Liver (tissue), 9 donors: Measurements from ENCODE around the gene EIF2B5. TPM values are rescaled to one million over a fixed set of nuclear protein-coding genes. Genes with fewer than 3 reads are reported as not detected.

Source experiments
- DNase-seq: peaks from one replicate; pipeline ENCODE4 v3.0.0-alpha.2; 2017; ENCODE audit warnings: low spot score
- H3K27ac ChIP-seq, 2 donors: one replicate each; pipeline ENCODE4 v1.7.0; 2013; ENCODE audit warnings: inconsistent platforms in 2 of 2, low read length in 2 of 2, control low read depth in 1 of 2, low read depth in 1 of 2, mild to moderate bottlenecking in 1 of 2
- H3K27me3 ChIP-seq, 4 donors: one replicate each; pipeline versions ENCODE4 v1.6.1 to v1.7.0; 2013; ENCODE audit warnings: low read length in 3 of 4, inconsistent platforms in 1 of 4, mild to moderate bottlenecking in 1 of 4, moderate library complexity in 1 of 4; ENCODE audit not compliant: control insufficient read depth in 4 of 4, insufficient read depth in 4 of 4
- H3K36me3 ChIP-seq, 4 donors: one replicate each; pipeline versions ENCODE4 v1.6.1 to v1.7.0; 2013; ENCODE audit warnings: low read length in 3 of 4, mild to moderate bottlenecking in 3 of 4, low read depth in 1 of 4, moderate library complexity in 1 of 4; ENCODE audit not compliant: control insufficient read depth in 4 of 4, insufficient read depth in 3 of 4
- H3K4me1 ChIP-seq, 4 donors: one replicate each; pipeline versions ENCODE4 v1.6.1 to v1.7.0; 2013; ENCODE audit warnings: low read length in 3 of 4, mild to moderate bottlenecking in 3 of 4, moderate library complexity in 1 of 4; ENCODE audit not compliant: control insufficient read depth in 4 of 4, insufficient read depth in 4 of 4
- H3K4me3 ChIP-seq, 3 donors: one replicate each; pipeline versions ENCODE4 v1.6.1 to v1.7.0; 2013; ENCODE audit warnings: low read length in 3 of 3, control low read depth in 1 of 3, low read depth in 1 of 3, mild to moderate bottlenecking in 1 of 3
- H3K9ac ChIP-seq, 2 donors: one replicate each; pipeline ENCODE4 v1.7.0; 2013; ENCODE audit warnings: low read length in 2 of 2, mild to moderate bottlenecking in 2 of 2, moderate library complexity in 2 of 2, control low read depth in 1 of 2, low read depth in 1 of 2
- H3K9me3 ChIP-seq, 4 donors: one replicate each; pipeline versions ENCODE4 v1.6.1 to v1.7.0; 2013; ENCODE audit warnings: low read length in 3 of 4; ENCODE audit not compliant: control insufficient read depth in 4 of 4
- ATF3 ChIP-seq: IDR thresholded peaks from 2 replicates; pipeline ENCODE4 v1.6.1; 2016; ENCODE audit warnings: antibody characterized with exemption
- CTCF ChIP-seq: fragments of 150-350 bp; IDR thresholded peaks from 2 replicates; pipeline ENCODE4 v1.5.1; 2017; ENCODE audit warnings: improper control_type of control experiment, low read depth, low read length; ENCODE audit not compliant: missing input control
- FOXA2 ChIP-seq: IDR thresholded peaks from 2 replicates; pipeline ENCODE4 v1.6.1; 2016; ENCODE audit warnings: antibody characterized with exemption
- GABPA ChIP-seq, 2 donors: IDR thresholded peaks in 1 of 2; conservative IDR thresholded peaks in 1 of 2; 2 replicates each; pipeline ENCODE4 v1.6.1; 2016; ENCODE audit warnings: antibody characterized with exemption in 2 of 2, mild to moderate bottlenecking in 1 of 2, moderate library complexity in 1 of 2
- HNF4A ChIP-seq, 2 donors: conservative IDR thresholded peaks; 2 replicates each; pipeline ENCODE4 v1.6.1; 2016; ENCODE audit warnings: antibody characterized with exemption in 2 of 2, mild to moderate bottlenecking in 2 of 2
- HNF4G ChIP-seq: IDR thresholded peaks from 2 replicates; pipeline ENCODE4 v1.6.1; 2016; ENCODE audit warnings: antibody characterized with exemption
- JUND ChIP-seq, 2 donors: IDR thresholded peaks; 2 replicates each; pipeline ENCODE4 v1.6.1; 2016; ENCODE audit warnings: antibody characterized with exemption in 2 of 2
- MAX ChIP-seq: IDR thresholded peaks from 2 replicates; pipeline ENCODE4 v1.6.1; 2016; ENCODE audit warnings: antibody characterized with exemption
- NR2F2 ChIP-seq: IDR thresholded peaks from 2 replicates; pipeline ENCODE4 v1.6.1; 2016; ENCODE audit warnings: antibody characterized with exemption
- RXRA ChIP-seq, 2 donors: IDR thresholded peaks; 2 replicates each; pipeline ENCODE4 v1.6.1; 2017 to 2018; ENCODE audit warnings: antibody characterized with exemption in 2 of 2, mild to moderate bottlenecking in 1 of 2
- SP1 ChIP-seq: IDR thresholded peaks from 2 replicates; pipeline ENCODE4 v1.6.1; 2018; ENCODE audit warnings: antibody characterized with exemption, mild to moderate bottlenecking
- TAF1 ChIP-seq: conservative IDR thresholded peaks from 2 replicates; pipeline ENCODE4 v1.6.1; 2016; ENCODE audit warnings: antibody characterized with exemption, mild to moderate bottlenecking
- YY1 ChIP-seq: IDR thresholded peaks from 2 replicates; pipeline ENCODE4 v1.6.1; 2016; ENCODE audit warnings: antibody characterized with exemption, mild to moderate bottlenecking
- ZBTB33 ChIP-seq: IDR thresholded peaks from 2 replicates; pipeline ENCODE4 v1.6.1; 2016; ENCODE audit warnings: antibody characterized with exemption
- WGBS: extraction: QIAGEN DNeasy Blood & Tissue Kit; methylation state at CpG from one replicate; pipeline ENCODE4 v1.1.7; 2013; 5-methylcytosine and 5-hydroxymethylcytosine counted together
- polyA plus RNA-seq, 2 donors: library from polyadenylated mRNA; stranded (reverse) in 1 of 2; unstranded in 1 of 2; fragments of 200-250 nt in 1 of 2; fragments of >200 nt in 1 of 2; fragmentation: Nextera tagmentation in 1 of 2; extraction: Ambion mirVana in 1 of 2; gene quantifications; one replicate each; pipeline versions ENCODE4 v1.2.1 to v1.2.3, GENCODE V29; 2013 to 2015
- total RNA-seq, 2 donors: library from RNA; depleted of rRNA; stranded (reverse); fragments of >200 nt; gene quantifications; one replicate each; pipeline ENCODE4 v1.2.3, GENCODE V29; 2014
- TF ChIP-seq, protein P1 (sequence below): IDR thresholded peaks from 2 replicates; pipeline ENCODE4 v1.6.1; 2016; ENCODE audit warnings: antibody characterized with exemption, mild to moderate bottlenecking
- donor health status: healthy.
- donor health status: healthy.
- donor health status: healthy.
- donor health status: healthy.
- donor health status: healthy.

EIF2B5 gene
- total and polyA plus RNA-seq, 4 donors = 19.0 to 34.3 (median 24.4) TPM

GRCh38 chr3:184165543-184165942 lies 30.4 kb downstream of the EIF2B5 start:
- 93% methylated on average over 3 of the region's 3 CpGs for whole genome bisulfite sequencing
- Histone ChIP-seq H3K27ac (no peak overlapping the region), H3K36me3 (peaks cover 15 to 63% (median 44%) of the 10 kb centered on the region in 4 donors), H3K9me3 (no peaks in the 10 kb centered on the region), H3K4me1 (peaks cover 0 to 5% (median 2%) of the 10 kb centered on the region in 4 donors), H3K9ac (no peak overlapping the region), H3K27me3 (no peaks in the 10 kb centered on the region), H3K4me3 (no peak overlapping the region)
- TF ChIP-seq CTCF (no peak), RXRA (IDR thresholded peaks at IDR 0.05) (no peak), YY1 (no peak), HNF4G (no peak), NR2F2 (no peak), ATF3 (no peak), MAX (no peak), ZBTB33 (no peak), HNF4A (conservative IDR thresholded peaks at IDR 0.05) (no peak), GABPA (IDR thresholded peaks at IDR 0.05 in 1 of 2, conservative IDR thresholded peaks at IDR 0.05 in 1 of 2) (no peak), SP1 (no peak)
- DNase-seq = no peak

GRCh38 chr3:184166671-184167070 lies 31.5 kb downstream of the EIF2B5 start:
- no peaks in the 10 kb centered on the region for H3K27me3 ChIP-seq
- no peaks in the 10 kb centered on the region for H3K4me1 ChIP-seq
- 97% methylated on average over 6 of the region's 6 CpGs for WGBS
- no peak overlapping the region for H3K4me3 ChIP-seq
- TF ChIP-seq YY1 (no peak), ZBTB33 (no peak), GABPA (IDR thresholded peaks at IDR 0.05 in 1 of 2, conservative IDR thresholded peaks at IDR 0.05 in 1 of 2) (no peak), HNF4G (no peak), JUND (IDR thresholded peaks at IDR 0.05) (no peak), TAF1 (no peak), ATF3 (no peak), FOXA2 (no peak)
- TF ChIP-seq, protein P1, sequence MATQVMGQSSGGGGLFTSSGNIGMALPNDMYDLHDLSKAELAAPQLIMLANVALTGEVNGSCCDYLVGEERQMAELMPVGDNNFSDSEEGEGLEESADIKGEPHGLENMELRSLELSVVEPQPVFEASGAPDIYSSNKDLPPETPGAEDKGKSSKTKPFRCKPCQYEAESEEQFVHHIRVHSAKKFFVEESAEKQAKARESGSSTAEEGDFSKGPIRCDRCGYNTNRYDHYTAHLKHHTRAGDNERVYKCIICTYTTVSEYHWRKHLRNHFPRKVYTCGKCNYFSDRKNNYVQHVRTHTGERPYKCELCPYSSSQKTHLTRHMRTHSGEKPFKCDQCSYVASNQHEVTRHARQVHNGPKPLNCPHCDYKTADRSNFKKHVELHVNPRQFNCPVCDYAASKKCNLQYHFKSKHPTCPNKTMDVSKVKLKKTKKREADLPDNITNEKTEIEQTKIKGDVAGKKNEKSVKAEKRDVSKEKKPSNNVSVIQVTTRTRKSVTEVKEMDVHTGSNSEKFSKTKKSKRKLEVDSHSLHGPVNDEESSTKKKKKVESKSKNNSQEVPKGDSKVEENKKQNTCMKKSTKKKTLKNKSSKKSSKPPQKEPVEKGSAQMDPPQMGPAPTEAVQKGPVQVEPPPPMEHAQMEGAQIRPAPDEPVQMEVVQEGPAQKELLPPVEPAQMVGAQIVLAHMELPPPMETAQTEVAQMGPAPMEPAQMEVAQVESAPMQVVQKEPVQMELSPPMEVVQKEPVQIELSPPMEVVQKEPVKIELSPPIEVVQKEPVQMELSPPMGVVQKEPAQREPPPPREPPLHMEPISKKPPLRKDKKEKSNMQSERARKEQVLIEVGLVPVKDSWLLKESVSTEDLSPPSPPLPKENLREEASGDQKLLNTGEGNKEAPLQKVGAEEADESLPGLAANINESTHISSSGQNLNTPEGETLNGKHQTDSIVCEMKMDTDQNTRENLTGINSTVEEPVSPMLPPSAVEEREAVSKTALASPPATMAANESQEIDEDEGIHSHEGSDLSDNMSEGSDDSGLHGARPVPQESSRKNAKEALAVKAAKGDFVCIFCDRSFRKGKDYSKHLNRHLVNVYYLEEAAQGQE = no peak
- no peak for DNase-seq
- peaks cover 15 to 74% (median 50%) of the 10 kb centered on the region in 4 donors for H3K36me3 ChIP-seq
- H3K9me3 ChIP-seq = no peaks in the 10 kb centered on the region
- no peak overlapping the region for H3K9ac ChIP-seq
- no peak overlapping the region for H3K27ac ChIP-seq
